H1 (cell line): ENCODE results near the gene AGPAT4. TPM values are rescaled to one million over a fixed set of nuclear protein-coding genes. Genes with fewer than 3 reads are reported as not detected.

Source experiments
- CHD2 ChIP-seq: IDR thresholded peaks from 2 replicates; pipeline ENCODE4 v1.6.1; 2012; ENCODE audit warnings: low read length, improper control_type of control experiment
- MAFK ChIP-seq: IDR thresholded peaks from 2 replicates; pipeline ENCODE4 v1.6.1; 2012; ENCODE audit warnings: low read depth, mild to moderate bottlenecking, improper control_type of control experiment, low read length
- TBP ChIP-seq: IDR thresholded peaks from 2 replicates; pipeline ENCODE4 v1.6.1; 2011; ENCODE audit warnings: low read depth, low read length, improper control_type of control experiment
- polyA plus RNA-seq, 7 experiments: library from polyadenylated mRNA; depleted of rRNA in 3 of 7; stranded (reverse) in 5 of 7; unstranded in 2 of 7; fragments of >200 nt in 5 of 7; fragments of 200-250 nt in 2 of 7; gene quantifications; 1 replicate in 5 of 7; 2 replicates in 1 of 7; 4 replicates in 1 of 7; pipeline versions ENCODE4 v1.2.1 to v1.2.3, GENCODE V29; 2011 to 2013; ENCODE audit warnings: missing spikeins in 2 of 7, mixed read lengths in 2 of 7
- total RNA-seq: library from RNA; stranded (reverse); fragmentation: NEBNext Ultra II Directional; extraction: Animal tissue kit (Norgen Biotek cat#: 25700); gene quantifications from 2 replicates; pipeline ENCODE4 v1.2.1, GENCODE V29; 2021

Gene AGPAT4
- total and polyA plus RNA-seq, 2 of the 8 experiments (the other 6 are each of a cell fraction or from before 2014, with no cell fraction given), result 13.5 to 23.8 TPM

DNA sequence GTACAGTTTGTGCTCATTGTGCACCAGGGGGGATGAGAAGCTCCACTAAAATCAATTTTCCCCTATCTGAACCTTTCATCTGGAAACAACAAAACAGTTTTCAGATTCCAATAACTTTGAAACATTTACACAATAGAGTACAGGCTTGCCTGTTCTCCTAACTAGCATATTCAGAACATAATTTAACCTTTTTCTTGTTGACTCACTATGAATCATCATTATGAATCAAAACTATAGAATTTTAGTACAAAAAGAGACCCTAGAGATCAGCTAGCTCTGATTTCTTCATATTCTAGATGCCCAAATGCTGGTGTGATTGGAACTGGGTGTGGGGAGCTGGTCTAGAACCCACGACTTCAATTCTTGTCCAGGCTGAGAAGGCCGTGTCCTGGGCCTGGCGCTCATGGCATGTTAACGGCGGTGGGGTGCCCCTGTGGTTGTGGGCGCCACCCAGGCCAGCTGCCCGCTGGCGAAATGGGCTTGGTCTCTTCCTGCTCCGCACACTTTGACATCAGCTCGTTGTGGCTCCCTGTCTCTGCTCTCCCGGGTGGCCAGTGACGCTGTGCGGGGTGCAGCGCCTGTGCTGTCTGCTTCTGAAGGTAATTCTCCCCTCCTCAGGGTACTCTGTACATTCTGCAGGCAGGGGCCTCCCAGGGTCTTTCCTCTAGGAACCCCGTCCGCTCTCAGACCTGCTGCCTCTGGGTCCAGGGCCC is 29.9 kb upstream of the AGPAT4 start (continued):
- no peak for TF ChIP-seq TBP
- no peak for TF ChIP-seq MAFK
- no peak for TF ChIP-seq CHD2
